Measurements from ENCODE around the gene IL1RAPL2.

DNA sequence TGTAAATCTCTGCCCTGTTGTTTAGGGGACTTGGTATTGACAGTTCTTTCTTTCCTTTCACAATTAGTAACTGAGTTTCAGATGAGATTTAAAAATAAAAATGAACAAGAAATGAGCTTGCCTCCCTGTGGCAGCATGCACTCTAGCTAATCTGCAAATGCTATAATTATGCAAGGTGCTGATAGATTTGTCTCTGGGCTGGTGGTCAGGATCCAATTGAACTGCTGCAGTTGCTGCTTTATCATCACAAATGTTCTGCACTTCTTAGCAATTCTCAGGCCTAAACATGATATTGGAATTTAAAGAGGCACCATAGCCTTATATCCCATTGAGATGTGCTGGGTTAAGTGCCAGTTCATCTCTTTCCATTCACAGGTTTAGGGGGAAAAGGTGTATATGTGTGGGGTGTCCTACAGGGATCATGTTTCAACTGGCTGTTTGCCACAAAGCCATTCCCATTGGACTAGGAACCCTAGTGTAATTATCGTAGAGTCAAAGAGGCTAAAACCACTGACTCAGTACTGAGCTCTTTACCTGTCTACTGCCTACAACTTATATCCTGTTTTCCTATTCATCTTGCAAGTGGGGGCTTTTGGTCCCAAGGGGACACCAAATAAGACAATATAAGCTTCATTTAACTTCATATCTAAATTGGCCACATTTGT lies 914.8 kb downstream of the IL1RAPL2 start:
- TF ChIP-seq, protein P1, sequence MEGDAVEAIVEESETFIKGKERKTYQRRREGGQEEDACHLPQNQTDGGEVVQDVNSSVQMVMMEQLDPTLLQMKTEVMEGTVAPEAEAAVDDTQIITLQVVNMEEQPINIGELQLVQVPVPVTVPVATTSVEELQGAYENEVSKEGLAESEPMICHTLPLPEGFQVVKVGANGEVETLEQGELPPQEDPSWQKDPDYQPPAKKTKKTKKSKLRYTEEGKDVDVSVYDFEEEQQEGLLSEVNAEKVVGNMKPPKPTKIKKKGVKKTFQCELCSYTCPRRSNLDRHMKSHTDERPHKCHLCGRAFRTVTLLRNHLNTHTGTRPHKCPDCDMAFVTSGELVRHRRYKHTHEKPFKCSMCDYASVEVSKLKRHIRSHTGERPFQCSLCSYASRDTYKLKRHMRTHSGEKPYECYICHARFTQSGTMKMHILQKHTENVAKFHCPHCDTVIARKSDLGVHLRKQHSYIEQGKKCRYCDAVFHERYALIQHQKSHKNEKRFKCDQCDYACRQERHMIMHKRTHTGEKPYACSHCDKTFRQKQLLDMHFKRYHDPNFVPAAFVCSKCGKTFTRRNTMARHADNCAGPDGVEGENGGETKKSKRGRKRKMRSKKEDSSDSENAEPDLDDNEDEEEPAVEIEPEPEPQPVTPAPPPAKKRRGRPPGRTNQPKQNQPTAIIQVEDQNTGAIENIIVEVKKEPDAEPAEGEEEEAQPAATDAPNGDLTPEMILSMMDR (IDR thresholded peaks at IDR 0.05), result no peak
- no peak for TF ChIP-seq EZH2phosphoT487 (IDR thresholded peaks at IDR 0.05)
- no peak for TF ChIP-seq EZH2 (IDR thresholded peaks at IDR 0.05)

Data from neural progenitor cell (in vitro differentiated cells).